Adrenal gland (tissue), 5 donors: Measurements from ENCODE around the gene EXD2.

ENCODE experiments used
- POLR2A ChIP-seq, 2 donors: fragments of 450-650 bp; IDR thresholded peaks; one replicate each; pipeline ENCODE4 v1.6.1; 2017; ENCODE audit warnings: antibody characterized with exemption in 2 of 2, mild to moderate bottlenecking in 2 of 2, moderate library complexity in 1 of 2
- TF ChIP-seq, protein P1 (sequence below), 6 experiments: fragments of 450-650 bp in 4 of 6; fragments of 200-600 bp in 2 of 6; sonication (generic) in 1 of 6; IDR thresholded peaks; 1 replicate in 5 of 6; 2 replicates in 1 of 6; pipeline versions ENCODE4 v1.5.1 to v1.8.0; 2016 to 2021; ENCODE audit warnings: antibody characterized with exemption in 6 of 6, mild to moderate bottlenecking in 2 of 6, moderate library complexity in 1 of 6
- donor health status: DM: no; HTN: no; CAD: no.

DNA sequence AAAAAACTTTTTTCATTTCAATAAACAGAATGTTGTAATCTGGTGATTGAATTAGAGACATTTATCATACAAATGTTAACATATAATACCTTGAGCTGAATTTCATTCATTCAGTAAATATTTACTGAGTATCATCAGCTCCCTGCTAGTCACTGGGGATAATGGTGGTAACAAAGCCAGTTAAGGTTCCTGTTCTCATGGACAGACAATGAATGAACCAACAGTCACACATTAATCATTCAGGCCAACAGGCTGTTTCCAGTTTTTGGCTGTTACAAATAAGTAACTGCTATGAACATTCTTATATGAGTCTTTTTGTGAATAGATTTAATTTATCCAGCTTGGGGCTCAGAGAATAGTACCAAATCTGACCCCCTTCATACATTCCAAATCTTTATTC, 13.5 kb downstream of the EXD2 start:
- TF ChIP-seq, protein P1, sequence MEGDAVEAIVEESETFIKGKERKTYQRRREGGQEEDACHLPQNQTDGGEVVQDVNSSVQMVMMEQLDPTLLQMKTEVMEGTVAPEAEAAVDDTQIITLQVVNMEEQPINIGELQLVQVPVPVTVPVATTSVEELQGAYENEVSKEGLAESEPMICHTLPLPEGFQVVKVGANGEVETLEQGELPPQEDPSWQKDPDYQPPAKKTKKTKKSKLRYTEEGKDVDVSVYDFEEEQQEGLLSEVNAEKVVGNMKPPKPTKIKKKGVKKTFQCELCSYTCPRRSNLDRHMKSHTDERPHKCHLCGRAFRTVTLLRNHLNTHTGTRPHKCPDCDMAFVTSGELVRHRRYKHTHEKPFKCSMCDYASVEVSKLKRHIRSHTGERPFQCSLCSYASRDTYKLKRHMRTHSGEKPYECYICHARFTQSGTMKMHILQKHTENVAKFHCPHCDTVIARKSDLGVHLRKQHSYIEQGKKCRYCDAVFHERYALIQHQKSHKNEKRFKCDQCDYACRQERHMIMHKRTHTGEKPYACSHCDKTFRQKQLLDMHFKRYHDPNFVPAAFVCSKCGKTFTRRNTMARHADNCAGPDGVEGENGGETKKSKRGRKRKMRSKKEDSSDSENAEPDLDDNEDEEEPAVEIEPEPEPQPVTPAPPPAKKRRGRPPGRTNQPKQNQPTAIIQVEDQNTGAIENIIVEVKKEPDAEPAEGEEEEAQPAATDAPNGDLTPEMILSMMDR (IDR thresholded peaks at IDR 0.05) = no peak
- no peak for TF ChIP-seq POLR2A (IDR thresholded peaks at IDR 0.05)
